HT-29 (cell line): ENCODE data around the gene NTMT2. TPM values are rescaled to one million over a fixed set of nuclear protein-coding genes. Genes with fewer than 3 reads are reported as not detected.
"Not testable (repeated sequence)": the region's sequence is repeated elsewhere in the genome, so short reads cannot be mapped to it uniquely, and the experiment has no call there.

ENCODE experiments used
- DNase-seq: peaks from one replicate; pipeline ENCODE4 v3.0.0-alpha.2; 2015; ENCODE audit warnings: low spot score
- total RNA-seq: library from RNA; depleted of rRNA; stranded (reverse); fragments of >200 nt; shearing (Covaris generic); gene quantifications from 2 replicates; pipeline ENCODE4 v1.2.3, GENCODE V29; 2014

Gene NTMT2
- total RNA-seq, 1 experiment from 2014 or later: not detected

GRCh38 chr1:170156594-170156993 is 10.8 kb downstream of the NTMT2 start:
- DNase-seq: no peak

GRCh38 chr1:170157820-170158219 is 12.1 kb downstream of the NTMT2 start:
- DNase-seq: no peak

GRCh38 chr1:170162459-170163246 is 16.9 kb downstream of the NTMT2 start:
- no peak for DNase-seq

GRCh38 chr1:170164103-170164763 is 18.5 kb downstream of the NTMT2 start:
- no peak for DNase-seq

- no peak for DNase-seq
Measured at GRCh38 chr1:170166518-170167180, 20.9 kb downstream of the NTMT2 start.

- no peak for DNase-seq
Measured at GRCh38 chr1:170168265-170168664, 22.5 kb downstream of the NTMT2 start.

GRCh38 chr1:170170513-170170912 is 24.8 kb downstream of the NTMT2 start:
- DNase-seq: not testable (repeated sequence)

- DNase-seq: no peak
Measured at GRCh38 chr1:170174395-170174794, 28.6 kb downstream of the NTMT2 start.

GRCh38 chr1:170175041-170175440 is 29.3 kb downstream of the NTMT2 start:
- DNase-seq: no peak

GRCh38 chr1:170175484-170175883 is 29.7 kb downstream of the NTMT2 start:
- DNase-seq: no peak

GRCh38 chr1:170176772-170177171 is 31.0 kb downstream of the NTMT2 start:
- DNase-seq: no peak

GRCh38 chr1:170182442-170182841 is 36.7 kb downstream of the NTMT2 start:
- DNase-seq: no peak

- no peak for DNase-seq
Measured at GRCh38 chr1:170192546-170192945, 46.8 kb downstream of the NTMT2 start.

GRCh38 chr1:170194451-170194850 is 48.7 kb downstream of the NTMT2 start:
- DNase-seq: no peak

GRCh38 chr1:170196490-170197236 is 50.9 kb downstream of the NTMT2 start:
- no peak for DNase-seq

- no peak for DNase-seq
Measured at GRCh38 chr1:170198090-170198489, 52.3 kb downstream of the NTMT2 start.

GRCh38 chr1:170198584-170198983 is 52.8 kb downstream of the NTMT2 start:
- no peak for DNase-seq

GRCh38 chr1:170200161-170200560 is 54.4 kb downstream of the NTMT2 start:
- no peak for DNase-seq

- DNase-seq: no peak
Measured at GRCh38 chr1:170200621-170201397, 55.0 kb downstream of the NTMT2 start.

- no peak for DNase-seq
Measured at GRCh38 chr1:170203693-170204092, 57.9 kb downstream of the NTMT2 start.

GRCh38 chr1:170204121-170204520 is 58.4 kb downstream of the NTMT2 start:
- DNase-seq: no peak
